HEK293 (cell line): ENCODE measurements around the gene FSTL3.

ENCODE experiments used
- ZNF266 ChIP-seq: fragments of 450-650 bp; formaldehyde crosslinking; IDR thresholded peaks from 2 replicates; pipeline ENCODE4 v1.5.1; 2016; ENCODE audit warnings: missing biosample characterization, missing genetic modification characterization, low read depth
- ZNF311 ChIP-seq: fragments of 450-650 bp; formaldehyde crosslinking; IDR thresholded peaks from 2 replicates; pipeline ENCODE4 v1.5.1; 2017; ENCODE audit warnings: missing biosample characterization, missing genetic modification characterization, borderline replicate concordance
- ZNF350 ChIP-seq: fragments of 450-650 bp; formaldehyde crosslinking; IDR thresholded peaks from 2 replicates; pipeline ENCODE4 v1.5.0; 2017; ENCODE audit warnings: missing biosample characterization, mild to moderate bottlenecking, missing genetic modification characterization

- no peak for TF ChIP-seq ZNF311 (tag by site-specific recombination)
- TF ChIP-seq ZNF266 (tag by site-specific recombination), result no peak
- TF ChIP-seq ZNF350, result no peak
Measured at GRCh38 chr19:725461-726089, 49.4 kb downstream of the FSTL3 start.
